GM18861 (cell line): ENCODE results near the gene FBXW2.

Experiments used
- ATAC-seq: cut with Tn5 transposase; IDR thresholded peaks from one replicate; pipeline ENCODE4 v1.9.1; 2021; ENCODE audit not compliant: unreplicated experiment

Gene FBXW2

GRCh38 chr9:120780367-120780766, 12.8 kb downstream of the FBXW2 start:
- ATAC-seq = no peak

DNA sequence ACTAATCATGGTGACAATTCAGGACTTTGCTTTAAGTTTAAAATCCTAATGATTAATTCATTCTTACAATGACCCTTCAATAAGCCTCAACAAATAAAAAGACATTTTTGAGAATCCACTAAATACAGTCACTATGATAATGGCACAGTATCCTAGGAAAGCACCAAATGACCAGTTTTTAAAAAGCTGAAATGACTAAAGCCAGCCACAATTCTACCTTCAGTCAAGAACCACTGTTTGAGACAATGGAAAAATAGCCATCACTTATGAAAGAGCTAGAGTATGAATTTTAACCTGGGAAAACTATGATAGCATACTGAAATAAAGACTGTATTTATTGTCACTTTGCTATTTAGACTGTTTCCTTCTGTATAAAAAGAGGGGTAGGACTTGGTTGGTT, 14.0 kb downstream of the FBXW2 start:
- no peak for ATAC-seq

DNA sequence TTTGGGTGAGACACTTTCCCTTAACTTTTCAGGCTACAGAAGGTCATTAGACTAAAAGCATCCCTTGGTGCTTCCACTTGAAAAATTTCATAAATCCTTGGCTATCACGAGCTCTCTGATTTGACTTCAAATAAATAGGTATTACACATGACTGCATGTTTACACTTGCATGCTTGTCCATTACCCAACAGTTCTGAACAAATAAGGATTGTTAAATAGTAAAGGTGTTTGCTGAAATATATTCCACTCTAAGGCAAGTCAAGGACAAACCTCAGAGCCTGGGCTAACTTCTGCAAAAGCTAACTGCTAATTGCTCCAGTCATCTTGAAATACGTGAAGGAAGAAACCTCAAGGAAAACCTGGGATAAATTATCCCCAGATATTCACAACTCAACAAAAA, 14.5 kb downstream of the FBXW2 start:
- ATAC-seq = no peak

- ATAC-seq = no peak
Measured at GRCh38 chr9:120777229-120777628, 16.0 kb downstream of the FBXW2 start.

- ATAC-seq = no peak
Measured at GRCh38 chr9:120776788-120777187, 16.4 kb downstream of the FBXW2 start.

DNA sequence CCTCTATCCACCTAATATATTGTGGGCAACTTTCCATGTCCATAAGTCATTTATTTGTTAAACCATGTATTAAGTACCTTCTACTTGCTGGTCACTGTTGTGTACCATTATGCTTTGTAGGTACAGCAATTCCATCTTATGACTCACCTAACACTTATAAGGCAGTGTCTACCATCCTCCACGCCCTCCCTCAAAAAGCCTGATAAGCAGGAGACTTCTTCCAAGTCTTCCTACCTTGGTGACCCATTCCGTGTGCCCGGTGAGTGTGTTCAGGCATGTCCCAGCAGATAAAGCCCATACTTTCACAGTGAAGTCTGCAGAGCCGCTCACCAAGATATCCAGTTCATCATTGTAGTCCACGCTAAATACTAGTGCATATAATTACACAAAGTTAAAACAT, 17.4 kb downstream of the FBXW2 start:
- no peak for ATAC-seq

DNA sequence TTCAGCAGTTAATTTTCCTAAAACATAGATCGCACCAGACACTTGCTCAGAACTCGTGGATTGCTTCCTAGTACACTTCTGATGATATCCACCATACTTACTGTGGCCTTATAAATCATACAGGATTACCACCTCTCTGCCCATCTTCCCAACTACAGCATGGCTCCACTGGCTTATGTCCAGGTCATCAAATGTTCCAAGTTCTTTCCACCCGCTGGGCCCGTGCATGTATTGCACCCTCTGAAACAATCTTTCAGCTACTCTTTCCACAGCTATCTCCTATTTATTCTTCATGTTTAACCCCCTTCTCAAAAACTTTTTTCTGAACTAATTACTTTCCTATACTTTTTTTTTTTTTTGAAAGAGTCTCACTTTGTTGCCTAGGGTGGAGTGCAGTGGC, 18.5 kb downstream of the FBXW2 start:
- ATAC-seq = no peak

DNA sequence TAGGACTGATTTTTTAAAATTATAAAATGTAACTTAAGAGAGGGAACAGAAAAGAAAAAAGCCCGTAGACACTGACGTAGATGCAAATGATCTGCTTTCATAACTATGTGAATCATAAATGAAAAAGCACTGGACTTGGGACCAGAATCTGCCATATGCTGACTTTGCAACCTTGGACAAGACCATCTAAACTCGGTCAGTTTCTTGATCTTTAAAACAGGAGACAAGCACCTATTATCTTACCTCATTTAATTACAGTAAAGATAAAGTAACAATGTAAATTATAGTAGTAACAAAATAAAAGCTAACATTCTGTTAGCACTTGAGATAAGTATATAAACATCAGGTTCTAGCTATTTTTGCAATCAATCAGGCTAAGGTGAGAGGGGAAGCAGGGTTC, 20.0 kb downstream of the FBXW2 start:
- ATAC-seq = no peak

DNA sequence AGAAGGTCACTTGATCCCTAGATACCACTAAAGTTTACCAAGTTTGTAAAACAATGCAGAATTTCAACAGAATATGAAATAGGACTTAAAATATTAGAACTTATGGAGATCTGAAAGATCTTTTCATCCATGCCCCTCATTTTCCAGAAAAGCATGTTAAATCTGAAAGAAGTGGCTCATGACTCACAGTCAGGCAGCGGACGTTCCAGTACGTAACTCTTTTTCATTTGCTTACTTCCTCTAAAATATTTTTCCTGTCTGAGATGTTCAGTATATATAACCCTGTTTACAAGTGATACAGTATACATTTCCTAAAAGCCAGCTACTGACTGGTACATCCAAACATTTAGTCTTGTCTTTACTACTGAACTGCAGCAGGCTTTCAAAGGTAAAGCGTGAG, 22.3 kb downstream of the FBXW2 start:
- no peak for ATAC-seq

DNA sequence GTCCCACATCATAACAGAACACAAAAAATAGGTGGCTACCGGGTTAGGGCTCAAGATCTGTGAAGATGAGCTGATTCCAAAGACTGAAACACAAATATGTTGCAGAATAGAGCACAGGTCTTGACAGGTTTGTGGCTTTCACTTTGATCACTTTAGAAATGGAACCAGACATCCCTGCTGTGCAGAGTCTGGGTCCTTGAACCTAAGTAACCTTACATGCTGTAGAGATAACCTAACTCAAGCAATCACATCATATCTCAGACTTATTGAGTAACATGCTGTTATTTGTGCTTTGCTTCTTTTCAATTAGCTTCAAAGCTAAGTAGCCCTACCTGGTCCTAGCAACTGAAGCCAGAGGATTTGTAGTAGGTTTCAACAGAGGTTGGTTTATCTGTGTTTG, 24.3 kb downstream of the FBXW2 start:
- no peak for ATAC-seq

- no peak for ATAC-seq
Measured at GRCh38 chr9:120768247-120768646, 25.0 kb downstream of the FBXW2 start.

GRCh38 chr9:120767451-120767850, 25.8 kb downstream of the FBXW2 start:
- ATAC-seq = no peak

- no peak for ATAC-seq
Measured at GRCh38 chr9:120765910-120766425, 27.2 kb downstream of the FBXW2 start.

GRCh38 chr9:120764476-120764875, 28.7 kb downstream of the FBXW2 start:
- ATAC-seq = no peak

GRCh38 chr9:120761006-120761405, 32.2 kb downstream of the FBXW2 start:
- ATAC-seq = no peak

- ATAC-seq = no peak
Measured at GRCh38 chr9:120759755-120760400, 33.3 kb downstream of the FBXW2 start.

DNA sequence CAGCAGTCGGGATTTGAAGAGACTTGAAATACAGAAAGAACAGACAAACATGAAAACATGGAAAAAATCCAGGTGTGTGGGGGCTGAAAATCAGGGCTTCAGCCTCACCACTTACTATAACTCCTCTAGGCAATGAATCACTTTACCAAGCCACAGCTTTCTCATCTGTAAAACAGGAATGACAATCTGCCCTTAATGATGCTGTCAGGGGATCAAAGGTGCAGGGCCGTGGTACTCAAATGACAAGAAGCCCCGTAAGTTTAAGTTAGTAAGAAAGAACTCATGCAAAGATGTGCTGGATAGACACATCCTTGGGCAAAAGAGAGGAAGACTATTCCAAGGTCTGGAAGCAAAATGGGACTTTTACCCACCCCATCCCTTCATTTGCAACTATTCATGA, 34.7 kb downstream of the FBXW2 start:
- ATAC-seq = no peak

DNA sequence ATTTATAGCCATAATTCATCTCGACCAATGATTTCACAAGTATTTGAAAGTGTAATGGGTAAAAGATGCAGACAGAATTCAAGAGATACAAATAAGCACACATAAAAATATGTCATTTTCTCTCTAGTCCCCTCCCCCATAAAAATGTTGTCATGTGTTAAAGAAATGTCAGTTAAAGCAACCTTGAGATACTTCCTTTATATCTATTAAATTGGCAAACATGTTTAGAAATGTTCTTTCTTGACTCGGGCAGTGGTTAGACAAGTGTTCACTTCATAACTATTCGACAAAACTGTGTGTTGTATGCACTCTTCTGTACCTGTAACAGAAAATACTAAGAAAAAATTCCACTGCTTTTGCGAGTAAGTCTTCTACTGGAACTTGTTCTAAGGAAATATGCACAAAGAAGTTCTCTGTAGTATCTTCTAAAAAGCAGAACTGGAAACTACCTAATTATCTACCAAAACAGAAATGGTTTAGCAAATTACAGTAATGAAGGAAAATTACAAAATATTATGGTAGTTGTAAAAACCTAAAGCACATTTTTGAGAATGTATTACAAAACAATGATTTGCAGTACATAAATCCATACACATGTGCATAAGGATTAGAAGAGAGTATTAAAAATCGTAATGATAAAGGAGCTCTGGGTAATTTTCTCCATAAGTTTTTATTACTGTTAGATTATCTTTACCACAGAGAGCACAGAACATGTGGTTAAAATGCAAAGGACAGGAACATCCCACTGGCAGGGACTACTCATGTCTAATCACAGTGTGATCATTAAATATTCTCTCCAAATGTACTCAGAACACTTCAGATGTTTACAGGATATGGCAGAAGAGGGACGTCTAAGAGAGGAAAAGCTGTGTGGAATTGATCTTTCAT, 35.9 kb downstream of the FBXW2 start:
- ATAC-seq = no peak

DNA sequence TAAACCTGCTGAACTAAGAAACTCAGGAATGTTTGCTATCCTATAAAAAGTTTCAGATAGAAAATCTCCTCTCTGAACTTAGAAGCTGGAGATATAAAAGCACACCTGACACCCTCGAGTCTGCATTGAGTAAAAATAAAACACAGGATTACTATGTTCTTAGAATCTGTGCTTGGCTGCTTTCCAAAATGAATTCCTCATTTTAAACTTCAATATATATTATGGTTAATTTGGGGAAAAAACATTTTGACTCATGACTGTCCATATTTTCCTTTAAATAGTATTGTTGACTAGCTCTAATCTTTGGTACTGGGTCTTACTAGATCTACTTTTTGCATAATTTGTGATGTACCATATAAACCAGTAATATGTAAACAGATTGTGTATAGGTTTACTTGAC, 36.7 kb downstream of the FBXW2 start:
- ATAC-seq = no peak

DNA sequence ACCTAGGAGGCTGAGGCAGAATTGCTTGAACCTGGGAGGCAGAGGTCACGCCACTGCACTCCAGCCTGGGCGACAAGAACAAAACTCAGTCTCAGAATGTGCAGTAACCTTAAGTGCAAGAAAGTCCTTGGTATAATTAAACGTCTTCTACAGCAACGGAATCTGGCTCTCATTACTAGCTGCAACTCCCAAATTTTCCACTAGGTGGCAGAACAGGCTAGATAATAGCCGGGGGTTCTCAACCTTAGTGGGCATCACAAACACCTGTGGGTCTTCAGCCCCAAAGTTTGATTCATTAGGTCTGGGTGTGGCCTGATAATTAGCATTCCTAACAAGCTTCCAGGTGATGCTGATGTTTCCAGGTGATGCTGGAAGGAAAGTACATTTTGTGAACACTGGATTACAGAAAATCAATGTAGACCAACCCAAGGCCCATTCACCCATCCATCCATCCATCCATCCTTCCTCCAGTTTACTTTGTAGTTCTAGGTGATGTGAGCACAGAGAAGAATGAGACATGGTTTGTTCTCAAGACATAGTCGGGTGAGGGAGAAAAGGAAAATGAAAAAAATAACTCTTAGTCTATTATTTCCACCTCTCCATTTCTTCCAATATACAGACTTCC, 37.3 kb downstream of the FBXW2 start:
- no peak for ATAC-seq

GRCh38 chr9:120755044-120755443, 38.2 kb downstream of the FBXW2 start:
- peak; percentile 66 for ATAC-seq

DNA sequence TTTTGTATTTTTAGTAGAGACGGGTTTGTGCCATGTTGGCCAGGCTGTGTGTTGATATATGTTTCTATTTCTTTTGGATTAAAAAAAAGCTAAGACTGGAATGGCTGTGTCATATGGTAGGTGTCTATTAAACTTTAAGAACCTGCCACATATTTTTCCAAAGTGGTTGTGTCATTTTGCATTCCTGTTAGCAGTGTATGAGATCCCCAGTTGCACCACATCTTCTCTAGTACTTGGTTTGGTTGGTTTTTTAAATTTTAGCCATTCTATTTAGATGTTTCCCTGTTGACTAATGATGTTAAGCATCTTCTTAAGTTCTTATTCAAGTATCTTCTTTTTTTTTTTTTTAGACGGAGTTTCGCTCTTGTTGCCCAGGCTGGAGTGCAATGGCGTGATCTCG, 42.8 kb downstream of the FBXW2 start:
- no peak for ATAC-seq
